ENCODE results near the gene ABCB4.

ABCB4 gene

GRCh38 chr7:87420173-87420572, 55.3 kb downstream of the ABCB4 start:
- no peak for DNase-seq (ENCODE audit: low spot score)

- DNase-seq (ENCODE audit: low spot score), result no peak
These were observed 58.5 kb downstream of the ABCB4 start for GRCh38 chr7:87416682-87417587.

- DNase-seq (ENCODE audit: low spot score), result no peak
These were observed 60.7 kb downstream of the ABCB4 start for GRCh38 chr7:87414794-87415188.

GRCh38 chr7:87413951-87414793, 61.3 kb downstream of the ABCB4 start:
- no peak for DNase-seq (ENCODE audit: low spot score)

GRCh38 chr7:87413029-87413428, 62.5 kb downstream of the ABCB4 start:
- no peak for DNase-seq (ENCODE audit: low spot score)

- DNase-seq (ENCODE audit: low spot score), result no peak
These were observed 64.3 kb downstream of the ABCB4 start for GRCh38 chr7:87411186-87411585.

- no peak for DNase-seq (ENCODE audit: low spot score)
These were observed 70.8 kb downstream of the ABCB4 start for GRCh38 chr7:87404674-87405073.

- DNase-seq (ENCODE audit: low spot score), result no peak
These were observed 77.0 kb downstream of the ABCB4 start for GRCh38 chr7:87398446-87398845.

- DNase-seq (ENCODE audit: low spot score), result no peak
These were observed 79.9 kb downstream of the ABCB4 start for GRCh38 chr7:87395442-87396020.

GRCh38 chr7:87391020-87391701, 84.3 kb downstream of the ABCB4 start:
- DNase-seq (ENCODE audit: low spot score), result no peak

- no peak for DNase-seq (ENCODE audit: low spot score)
These were observed 94.6 kb downstream of the ABCB4 start for GRCh38 chr7:87380905-87381304.

GRCh38 chr7:87375662-87376435, 99.6 kb downstream of the ABCB4 start:
- no peak for DNase-seq (ENCODE audit: low spot score)

GRCh38 chr7:87370660-87371180, 104.8 kb downstream of the ABCB4 start:
- no peak for DNase-seq (ENCODE audit: low spot score)

GRCh38 chr7:87369216-87369615, 106.3 kb downstream of the ABCB4 start:
- DNase-seq (ENCODE audit: low spot score), result no peak

- DNase-seq (ENCODE audit: low spot score), result no peak
These were observed 111.2 kb downstream of the ABCB4 start for GRCh38 chr7:87364246-87364645.

GRCh38 chr7:87363342-87363741, 112.1 kb downstream of the ABCB4 start:
- DNase-seq (ENCODE audit: low spot score), result no peak

- DNase-seq (ENCODE audit: low spot score), result no peak
These were observed 114.2 kb downstream of the ABCB4 start for GRCh38 chr7:87361320-87361719.

- DNase-seq (ENCODE audit: low spot score), result no peak
These were observed 116.1 kb downstream of the ABCB4 start for GRCh38 chr7:87359366-87359765.

- DNase-seq (ENCODE audit: low spot score), result no peak
These were observed 119.0 kb downstream of the ABCB4 start for GRCh38 chr7:87356448-87356847.

GRCh38 chr7:87354749-87355148, 120.7 kb downstream of the ABCB4 start:
- DNase-seq (ENCODE audit: low spot score), result no peak

All from HuH-7.5 (cell line).